ENCODE measurements around the gene CROCC2.

CROCC2 gene

GRCh38 chr2:241033336-241033987, 127.3 kb downstream of the CROCC2 start:
- no peak for DNase-seq (ENCODE audit: low read depth in 1 of 2, low spot score in 1 of 2)

GRCh38 chr2:241033994-241034393, 127.9 kb downstream of the CROCC2 start:
- no peak for DNase-seq (ENCODE audit: low read depth in 1 of 2, low spot score in 1 of 2)

- DNase-seq (ENCODE audit: low read depth in 1 of 2, low spot score in 1 of 2) = no peak
These were observed 128.5 kb downstream of the CROCC2 start for GRCh38 chr2:241034490-241035141.

GRCh38 chr2:241035142-241035817, 129.1 kb downstream of the CROCC2 start:
- DNase-seq (ENCODE audit: low read depth in 1 of 2, low spot score in 1 of 2) = peak in 1 of 2 donors; percentile 46

GRCh38 chr2:241035818-241036396, 129.8 kb downstream of the CROCC2 start:
- no peak for DNase-seq (ENCODE audit: low read depth in 1 of 2, low spot score in 1 of 2)

GRCh38 chr2:241036397-241036963, 130.3 kb downstream of the CROCC2 start:
- peak in 1 of 2 donors; percentile 42 for DNase-seq (ENCODE audit: low read depth in 1 of 2, low spot score in 1 of 2)

- no peak for DNase-seq (ENCODE audit: low read depth in 1 of 2, low spot score in 1 of 2)
These were observed 130.9 kb downstream of the CROCC2 start for GRCh38 chr2:241036964-241037421.

- DNase-seq (ENCODE audit: low read depth in 1 of 2, low spot score in 1 of 2) = no peak
These were observed 131.4 kb downstream of the CROCC2 start for GRCh38 chr2:241037498-241037897.

- no peak for DNase-seq (ENCODE audit: low read depth in 1 of 2, low spot score in 1 of 2)
These were observed 132.4 kb downstream of the CROCC2 start for GRCh38 chr2:241038374-241039180.

GRCh38 chr2:241039416-241039815, 133.3 kb downstream of the CROCC2 start:
- no peak for DNase-seq (ENCODE audit: low read depth in 1 of 2, low spot score in 1 of 2)

GRCh38 chr2:241040081-241040803, 134.1 kb downstream of the CROCC2 start:
- no peak for DNase-seq (ENCODE audit: low read depth in 1 of 2, low spot score in 1 of 2)

- no peak for DNase-seq (ENCODE audit: low read depth in 1 of 2, low spot score in 1 of 2)
These were observed 135.5 kb downstream of the CROCC2 start for GRCh38 chr2:241041589-241042158.

Data from activated T-helper 1 cell treated with anti-CD3 and anti-CD28 coated beads, Interleukin-2, amount 50 U/mL, for 16 hours (primary cell).